ENCODE data around the gene PLXNB3.

Gene PLXNB3

DNA sequence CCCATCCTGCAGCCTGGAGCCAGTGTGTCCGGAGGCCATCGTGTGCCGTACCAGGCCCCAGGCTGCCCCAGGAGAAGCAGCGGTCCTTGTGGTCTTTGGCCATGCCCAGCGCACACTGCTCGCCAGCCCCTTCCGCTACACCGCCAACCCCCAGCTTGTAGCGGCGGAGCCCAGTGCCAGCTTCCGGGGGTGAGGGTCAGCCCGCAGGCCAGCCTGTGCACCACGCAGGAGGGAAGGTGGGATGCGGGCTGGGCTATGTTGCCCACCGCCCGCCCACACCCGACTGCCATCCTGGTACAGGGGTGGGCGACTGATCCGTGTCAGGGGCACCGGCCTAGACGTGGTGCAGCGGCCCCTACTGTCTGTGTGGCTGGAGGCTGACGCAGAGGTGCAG lies 9.2 kb downstream of the PLXNB3 start:
- in situ Hi-C loops (cut with HindIII; ENCODE audit: low sequenced_read_pairs) = no loop called here

GRCh38 chrX:153773741-153774575 lies 9.9 kb downstream of the PLXNB3 start:
- in situ Hi-C loops (cut with HindIII; ENCODE audit: low sequenced_read_pairs) = no loop called here

- in situ Hi-C loops (cut with HindIII; ENCODE audit: low sequenced_read_pairs) = no loop called here
Observed at GRCh38 chrX:153774576-153775292, 10.7 kb downstream of the PLXNB3 start.

- in situ Hi-C loops (cut with HindIII; ENCODE audit: low sequenced_read_pairs) = no loop called here
Observed at GRCh38 chrX:153775293-153776119, 11.5 kb downstream of the PLXNB3 start.

DNA sequence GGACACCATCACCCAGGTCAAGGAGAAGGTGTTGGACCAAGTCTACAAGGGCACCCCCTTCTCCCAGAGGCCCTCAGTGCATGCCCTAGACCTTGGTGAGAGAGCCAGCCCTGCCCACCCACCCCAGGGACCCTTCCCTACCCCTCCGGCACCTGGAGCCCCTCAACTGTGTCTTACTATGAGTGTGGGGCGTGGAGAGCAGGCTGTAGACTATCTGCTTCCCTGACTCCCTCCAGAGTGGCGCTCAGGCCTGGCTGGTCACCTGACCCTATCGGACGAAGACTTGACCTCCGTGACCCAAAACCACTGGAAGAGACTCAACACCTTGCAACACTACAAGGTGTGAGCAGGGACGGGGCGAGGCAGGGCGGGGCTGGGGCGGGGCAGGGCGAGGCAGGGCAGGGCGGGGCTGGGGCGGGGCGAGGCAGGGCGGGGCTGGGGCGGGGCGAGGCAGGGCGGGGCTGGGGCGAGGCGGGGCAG lies 12.1 kb downstream of the PLXNB3 start:
- in situ Hi-C loops (cut with HindIII; ENCODE audit: low sequenced_read_pairs) = no loop called here

DNA sequence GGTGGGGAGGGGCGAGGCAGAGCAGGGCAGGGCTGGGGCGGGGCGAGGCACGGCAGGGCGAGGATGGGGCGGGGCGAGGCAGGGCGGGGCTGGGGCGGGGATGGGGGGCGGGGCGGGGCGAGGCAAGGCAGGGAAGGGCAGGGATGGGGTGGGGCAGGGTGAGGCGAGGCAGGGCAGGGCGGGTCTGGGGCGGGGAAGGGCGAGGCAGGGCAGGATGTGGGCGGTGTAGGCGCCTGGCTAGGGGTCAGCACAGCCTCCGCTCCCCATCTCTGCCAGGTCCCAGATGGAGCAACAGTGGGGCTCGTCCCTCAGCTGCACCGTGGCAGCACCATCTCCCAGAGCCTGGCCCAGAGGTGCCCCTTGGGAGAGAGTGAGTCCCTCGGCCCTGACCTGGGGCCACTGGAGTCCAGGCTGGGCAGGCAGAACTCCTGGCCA lies 12.6 kb downstream of the PLXNB3 start:
- in situ Hi-C loops (cut with HindIII; ENCODE audit: low sequenced_read_pairs) = no loop called here

GRCh38 chrX:153777261-153778090 lies 13.4 kb downstream of the PLXNB3 start:
- in situ Hi-C loops (cut with HindIII; ENCODE audit: low sequenced_read_pairs) = no loop called here

DNA sequence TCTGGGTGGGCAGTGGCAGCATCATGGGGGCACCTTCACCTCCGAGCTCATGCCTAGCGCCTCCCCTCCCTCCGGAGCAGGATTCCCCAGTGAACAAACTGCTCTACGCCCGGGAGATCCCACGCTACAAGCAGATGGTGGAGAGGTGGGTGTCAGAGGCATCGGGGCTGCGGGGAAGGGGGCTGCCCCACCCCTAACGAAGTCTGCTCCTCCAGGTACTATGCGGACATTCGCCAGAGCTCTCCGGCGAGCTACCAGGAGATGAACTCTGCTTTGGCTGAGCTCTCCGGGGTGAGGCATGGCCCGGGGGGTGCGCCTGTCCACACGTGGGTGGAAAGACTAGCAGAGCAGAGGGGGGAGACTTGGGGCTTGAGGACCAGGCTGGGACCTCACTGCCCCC lies 14.1 kb downstream of the PLXNB3 start:
- in situ Hi-C loops (cut with HindIII; ENCODE audit: low sequenced_read_pairs) = no loop called here

GRCh38 chrX:153778684-153779101 lies 14.6 kb downstream of the PLXNB3 start:
- in situ Hi-C loops (cut with HindIII; ENCODE audit: low sequenced_read_pairs) = no loop called here

DNA sequence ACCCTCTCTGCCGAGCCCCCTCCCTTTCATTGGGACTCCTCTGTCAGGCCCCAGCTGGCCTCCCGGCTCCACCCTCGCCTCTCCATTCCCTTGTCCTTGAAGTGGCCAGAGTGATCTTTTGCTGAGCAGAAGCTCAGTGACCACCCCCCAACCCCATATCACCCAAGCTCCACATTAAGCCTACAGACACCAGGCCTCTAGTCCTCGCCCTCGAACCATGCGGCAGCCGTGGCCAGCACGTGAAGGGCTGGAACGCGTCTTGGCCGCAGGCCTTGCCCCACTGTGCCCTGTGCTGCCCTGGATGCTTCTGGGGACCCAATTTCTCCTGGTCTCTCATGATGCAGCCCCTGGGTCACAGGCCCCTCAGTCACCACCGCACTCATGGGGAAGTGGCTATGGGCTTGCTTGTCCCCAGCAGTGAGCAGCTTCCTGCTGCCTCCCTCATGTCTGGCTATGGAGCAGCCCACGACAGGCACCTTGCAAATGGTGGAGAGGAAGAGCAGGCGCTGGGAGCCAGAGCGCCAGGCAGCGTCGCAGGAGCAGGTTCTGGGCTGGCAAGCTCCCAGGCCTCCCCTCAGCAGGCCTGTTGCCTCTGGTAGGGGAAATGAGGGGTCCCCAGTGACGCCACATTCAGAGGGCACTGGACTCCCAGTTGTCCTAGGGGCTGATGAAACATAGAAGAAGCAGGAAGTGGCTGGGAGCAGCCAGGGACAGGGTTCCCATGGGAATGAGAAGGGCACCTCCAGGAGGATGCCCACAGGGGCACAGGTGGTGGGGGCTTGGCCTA lies 16.0 kb downstream of the PLXNB3 start:
- in situ Hi-C loops (cut with HindIII; ENCODE audit: low sequenced_read_pairs) = no loop called here

GRCh38 chrX:153780678-153781427 lies 16.8 kb downstream of the PLXNB3 start, which contains the start of gene SRPK3:
Gene SRPK3, plus strand, starts transcription at chrX:153781041. Its CDS starts 46 bp downstream, at chrX:153781087.
- in situ Hi-C loops (cut with HindIII; ENCODE audit: low sequenced_read_pairs) = no loop called here

- in situ Hi-C loops (cut with HindIII; ENCODE audit: low sequenced_read_pairs) = no loop called here
Observed at GRCh38 chrX:153781428-153782047, 17.5 kb downstream of the PLXNB3 start.

DNA sequence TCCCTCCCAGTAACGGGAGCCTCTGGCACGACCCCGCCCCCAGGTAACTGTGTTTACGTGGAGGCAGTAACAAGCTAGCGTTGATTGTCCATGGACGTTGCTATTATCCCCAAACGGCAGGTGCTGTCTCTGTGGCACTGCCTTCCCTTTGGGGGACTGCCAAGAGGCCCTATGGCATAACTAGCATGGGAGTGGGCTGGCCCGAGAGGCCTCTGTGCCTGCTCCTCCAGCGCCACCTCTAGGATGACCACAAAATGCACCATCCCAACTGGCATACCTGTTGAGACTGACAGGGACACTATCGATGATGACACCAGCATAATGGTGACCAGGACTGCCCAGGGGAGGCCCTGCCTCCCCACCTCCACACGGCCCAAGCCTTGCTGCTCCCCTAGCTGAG lies 18.3 kb downstream of the PLXNB3 start:
- in situ Hi-C loops (cut with HindIII; ENCODE audit: low sequenced_read_pairs) = no loop called here

- in situ Hi-C loops (cut with HindIII; ENCODE audit: low sequenced_read_pairs) = no loop called here
Observed at GRCh38 chrX:153782871-153783270, 18.8 kb downstream of the PLXNB3 start.

DNA sequence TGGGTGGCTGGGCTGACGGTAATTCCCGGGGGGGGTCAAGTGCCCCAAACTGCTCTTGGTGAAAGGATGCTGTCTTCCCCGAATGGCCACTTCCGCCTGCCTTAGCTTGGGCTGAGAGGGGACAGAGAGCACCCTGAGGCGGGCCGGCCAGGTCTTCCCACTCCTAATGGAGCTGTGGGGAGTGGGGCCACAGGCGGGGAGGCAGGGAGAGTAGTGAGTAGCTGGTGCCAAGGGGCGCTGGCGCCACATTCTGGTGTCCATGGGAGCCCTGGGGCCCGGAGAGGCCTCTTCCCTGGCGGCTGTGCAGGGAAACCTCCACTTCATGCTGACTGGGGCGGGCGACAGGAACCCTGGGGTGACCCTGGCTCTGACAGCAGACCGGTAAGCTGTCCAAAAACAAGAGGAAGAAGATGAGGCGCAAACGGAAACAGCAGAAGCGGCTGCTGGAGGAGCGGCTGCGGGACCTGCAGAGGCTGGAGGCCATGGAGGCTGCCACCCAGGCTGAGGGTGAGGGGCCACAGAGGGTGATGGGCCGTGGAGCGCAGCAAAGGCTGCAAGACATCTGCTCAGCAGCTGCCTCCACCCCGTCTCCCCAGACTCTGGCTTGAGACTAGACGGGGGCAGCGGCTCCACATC lies 19.4 kb downstream of the PLXNB3 start:
- in situ Hi-C loops (cut with HindIII; ENCODE audit: low sequenced_read_pairs) = no loop called here

- in situ Hi-C loops (cut with HindIII; ENCODE audit: low sequenced_read_pairs) = no loop called here
Observed at GRCh38 chrX:153784325-153784967, 20.4 kb downstream of the PLXNB3 start.

DNA sequence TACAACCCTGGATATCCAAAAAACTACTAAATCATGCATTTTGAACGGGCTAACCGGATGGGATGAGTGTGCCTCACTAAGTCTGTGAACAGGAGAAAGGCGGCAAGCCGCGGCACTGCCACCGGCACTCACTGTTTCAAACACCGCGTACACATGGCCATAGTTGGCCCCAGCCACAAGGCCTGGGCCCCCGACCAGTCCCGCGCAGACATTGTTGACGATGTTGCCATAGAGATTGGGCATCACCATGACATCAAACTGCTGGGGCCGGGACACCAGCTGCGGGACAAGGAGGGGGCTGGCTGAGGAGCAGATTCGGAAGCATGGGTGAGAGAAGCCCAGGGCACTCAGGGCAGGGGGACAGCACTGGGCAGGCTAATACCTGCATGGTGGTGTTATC lies 22.6 kb downstream of the PLXNB3 start:
- in situ Hi-C loops (cut with HindIII; ENCODE audit: low sequenced_read_pairs) = no loop called here

Measured in endothelial cell of hepatic sinusoid (primary cell).